A673 (cell line): ENCODE measurements around the gene ARL4D. TPM values are rescaled to one million over a fixed set of nuclear protein-coding genes. Genes with fewer than 3 reads are reported as not detected.

Experiments
- BruUV-seq: library from RNA; stranded (reverse); fragments of 400-500 nt; replicated peaks from 2 replicates; lab custom pipeline; 2021; lab: Mats Ljungman, UMichigan
- CTCF ChIA-PET: fragments of 300-600 bp; sonication (Branson Sonifier 250); formaldehyde crosslinking; loops from one replicate; lab custom pipeline; 2022; ENCODE audit warnings: antibody characterized with exemption; lab: Charles Lee
- POLR2A ChIA-PET: fragments of 300-600 bp; sonication (Branson Sonifier 250); formaldehyde crosslinking; loops from one replicate; lab custom pipeline; 2022; ENCODE audit warnings: antibody characterized with exemption; ENCODE audit not compliant: low non-redundant PET; lab: Charles Lee
- DNase-seq: peaks from one replicate; pipeline ENCODE4 v3.0.0-alpha.2; 2015; ENCODE audit warnings: low spot score
- H3K27ac ChIP-seq: fragments of 200-600 bp; sonication (generic); 2 replicates; pipeline ENCODE4 v1.5.1; 2016; ENCODE audit warnings: mixed run types, low read depth, mild to moderate bottlenecking, mixed read lengths, antibody characterized with exemption, low read length; ENCODE audit not compliant: poor library complexity, severe bottlenecking
- H3K27me3 ChIP-seq: fragments of 200-600 bp; sonication (generic); replicated peaks from 2 replicates; pipeline ENCODE4 v1.6.1; 2017; ENCODE audit warnings: mixed run types, low read depth, mild to moderate bottlenecking, mixed read lengths, antibody characterized with exemption, low read length; ENCODE audit not compliant: insufficient read depth, poor library complexity
- H3K36me3 ChIP-seq: fragments of 200-600 bp; sonication (generic); 2 replicates; pipeline ENCODE4 v1.6.1; 2016; ENCODE audit warnings: mixed run types, mild to moderate bottlenecking, mixed read lengths, antibody characterized with exemption, low read length; ENCODE audit not compliant: insufficient read depth, poor library complexity, severe bottlenecking
- H3K4me1 ChIP-seq: fragments of 200-600 bp; sonication (generic); 2 replicates; pipeline ENCODE4 v1.6.1; 2017; ENCODE audit warnings: mixed run types, mild to moderate bottlenecking, mixed read lengths, antibody characterized with exemption, low read length; ENCODE audit not compliant: insufficient read depth, poor library complexity, severe bottlenecking
- H3K4me3 ChIP-seq: fragments of 200-600 bp; sonication (generic); 2 replicates; pipeline ENCODE4 v1.5.1; 2016; ENCODE audit warnings: low read depth, mixed run types, mild to moderate bottlenecking, mixed read lengths, low read length; ENCODE audit not compliant: poor library complexity, severe bottlenecking
- H3K9me3 ChIP-seq: fragments of 200-600 bp; sonication (generic); 2 replicates; pipeline ENCODE4 v1.6.1; 2016; ENCODE audit warnings: mixed run types, low read depth, mild to moderate bottlenecking, mixed read lengths, antibody characterized with exemption, low read length; ENCODE audit not compliant: poor library complexity, severe bottlenecking
- EZH2 ChIP-seq: fragments of 200-600 bp; sonication (generic); IDR thresholded peaks from 2 replicates; pipeline ENCODE4 v1.6.1; 2017; ENCODE audit warnings: borderline replicate concordance, low read depth, mild to moderate bottlenecking, mixed read lengths, antibody characterized with exemption, low read length; ENCODE audit not compliant: poor library complexity, severe bottlenecking
- intact Hi-C: fragments of 100-400 bp; cut with micrococcal nuclease; formaldehyde crosslinking; loops from one replicate; pipeline ENCODE4 v1.10.0; 2022; ENCODE audit not compliant: unreplicated experiment
- total RNA-seq: library from RNA; stranded (reverse); gene quantifications from 2 replicates; pipeline ENCODE4 v1.2.3, GENCODE V29; 2021
- TF ChIP-seq, protein P1 (sequence below): fragments of 300-800, 200-600 bp; sonication (generic); conservative IDR thresholded peaks from 2 replicates; pipeline ENCODE4 v1.5.1; 2017; ENCODE audit warnings: low read depth, mild to moderate bottlenecking, antibody characterized with exemption, low read length, moderate library complexity, mixed read lengths

The ARL4D gene
- total RNA-seq, 1 experiment from 2014 or later: 4.3 TPM

- CTCF ChIA-PET: no interaction called here
- intact Hi-C loops: loop anchor here (2.0 kb wide), 1 partner anchor 21 kb away; no protein-coding TSS in a partner anchor
- BruUV-seq: no TSS peak
Observed at GRCh38 chr17:43359469-43360110, 39.2 kb upstream of the ARL4D start.

GRCh38 chr17:43360376-43360738 lies 38.4 kb upstream of the ARL4D start:
- CTCF ChIA-PET: interaction anchor here (0.5 to 1.6 kb wide), 2 partner anchors 45 to 124 kb away, joined by 4 to 8 read pairs; partner anchors contain the start of gene DHX8
- no peaks in the 10 kb centered on the region for H3K9me3 ChIP-seq
- H3K4me3 ChIP-seq: peak overlapping the region; percentile 49
- no peaks in the 10 kb centered on the region for H3K27me3 ChIP-seq
- peaks cover 5% of the 10 kb centered on the region for H3K4me1 ChIP-seq
- peak overlapping the region; percentile 98 for H3K27ac ChIP-seq
- POLR2A ChIA-PET: interaction anchor here (0.6 to 1.6 kb wide), 7 partner anchors 9 to 755 kb away, joined by 3 to 13 read pairs (median 4); no protein-coding TSS in a partner anchor
- DNase-seq: peak; percentile 62
- H3K36me3 ChIP-seq: no peaks in the 10 kb centered on the region
- no peak for TF ChIP-seq EZH2
- TF ChIP-seq, protein P1, sequence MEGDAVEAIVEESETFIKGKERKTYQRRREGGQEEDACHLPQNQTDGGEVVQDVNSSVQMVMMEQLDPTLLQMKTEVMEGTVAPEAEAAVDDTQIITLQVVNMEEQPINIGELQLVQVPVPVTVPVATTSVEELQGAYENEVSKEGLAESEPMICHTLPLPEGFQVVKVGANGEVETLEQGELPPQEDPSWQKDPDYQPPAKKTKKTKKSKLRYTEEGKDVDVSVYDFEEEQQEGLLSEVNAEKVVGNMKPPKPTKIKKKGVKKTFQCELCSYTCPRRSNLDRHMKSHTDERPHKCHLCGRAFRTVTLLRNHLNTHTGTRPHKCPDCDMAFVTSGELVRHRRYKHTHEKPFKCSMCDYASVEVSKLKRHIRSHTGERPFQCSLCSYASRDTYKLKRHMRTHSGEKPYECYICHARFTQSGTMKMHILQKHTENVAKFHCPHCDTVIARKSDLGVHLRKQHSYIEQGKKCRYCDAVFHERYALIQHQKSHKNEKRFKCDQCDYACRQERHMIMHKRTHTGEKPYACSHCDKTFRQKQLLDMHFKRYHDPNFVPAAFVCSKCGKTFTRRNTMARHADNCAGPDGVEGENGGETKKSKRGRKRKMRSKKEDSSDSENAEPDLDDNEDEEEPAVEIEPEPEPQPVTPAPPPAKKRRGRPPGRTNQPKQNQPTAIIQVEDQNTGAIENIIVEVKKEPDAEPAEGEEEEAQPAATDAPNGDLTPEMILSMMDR: no peak
- intact Hi-C loops: no loop called here
- no TSS peak for BruUV-seq

More at GRCh38 chr17:43359469-43360110, 39.2 kb upstream of the ARL4D start:
- Histone ChIP-seq H3K27ac (peak overlapping the region; percentile 98), H3K4me3 (peak overlapping the region; percentile 49), H3K4me1 (peaks cover 5% of the 10 kb centered on the region), H3K27me3 (no peaks in the 10 kb centered on the region), H3K36me3 (no peaks in the 10 kb centered on the region), H3K9me3 (no peaks in the 10 kb centered on the region)
- DNase-seq: no peak
- POLR2A ChIA-PET: no interaction called here
- no peak for TF ChIP-seq EZH2
- TF ChIP-seq, protein P1: no peak

- Histone ChIP-seq H3K4me3 (peak overlapping the region; percentile 49), H3K27me3 (no peaks in the 10 kb centered on the region), H3K4me1 (peaks cover 5% of the 10 kb centered on the region), H3K27ac (peak overlapping the region; percentile 98), H3K36me3 (no peaks in the 10 kb centered on the region), H3K9me3 (no peaks in the 10 kb centered on the region)
- CTCF ChIA-PET: interaction anchor here (0.5 to 1.6 kb wide), 2 partner anchors 45 to 123 kb away, joined by 4 to 8 read pairs; partner anchors contain the start of gene DHX8
- POLR2A ChIA-PET: interaction anchor here (0.6 to 1.6 kb wide), 9 partner anchors 8 to 755 kb away, joined by 3 to 13 read pairs (median 4); no protein-coding TSS in a partner anchor
- BruUV-seq: TSS peak; percentile 95
- TF ChIP-seq, protein P1: no peak
- no peak for TF ChIP-seq EZH2
- peak; percentile 97 for DNase-seq
- intact Hi-C loops: no loop called here
Observed at GRCh38 chr17:43360739-43361505, 37.9 kb upstream of the ARL4D start.
